Loucy (cell line): ENCODE measurements around the gene PRKCE.

Experiments used
- H2AFZ ChIP-seq: fragments of 200-600 bp; sonication (generic); 2 replicates; pipeline ENCODE4 v1.6.0; 2016; ENCODE audit warnings: antibody characterized with exemption, mild to moderate bottlenecking, low read length, moderate library complexity
- H3F3A ChIP-seq: fragments of 200-600 bp; 2 replicates; pipeline ENCODE4 v1.6.0; 2016; ENCODE audit warnings: antibody characterized with exemption, low read depth, mild to moderate bottlenecking
- H3K27me3 ChIP-seq: fragments of 200-600 bp; sonication (generic); 2 replicates; pipeline ENCODE4 v1.6.1; 2014; ENCODE audit warnings: low read length, mild to moderate bottlenecking; ENCODE audit not compliant: insufficient read depth, poor library complexity, severe bottlenecking
- H3K36me3 ChIP-seq: fragments of 200-600 bp; sonication (generic); 2 replicates; pipeline ENCODE4 v1.6.1; 2016; ENCODE audit warnings: low read length; ENCODE audit not compliant: insufficient read depth
- H3K4me1 ChIP-seq: fragments of 200-600 bp; sonication (generic); 2 replicates; pipeline ENCODE4 v1.5.1; 2014; ENCODE audit warnings: low read length, mild to moderate bottlenecking; ENCODE audit not compliant: insufficient read depth, poor library complexity, severe bottlenecking
- H3K4me2 ChIP-seq: fragments of 200-600 bp; sonication (generic); 2 replicates; pipeline ENCODE4 v1.6.0; 2014; ENCODE audit warnings: antibody characterized with exemption, low read length, low read depth, mild to moderate bottlenecking; ENCODE audit not compliant: poor library complexity, severe bottlenecking
- H3K4me3 ChIP-seq: fragments of 200-600 bp; sonication (generic); 2 replicates; pipeline ENCODE4 v1.5.1; 2014; ENCODE audit warnings: low read length, mild to moderate bottlenecking, mixed read lengths; ENCODE audit not compliant: poor library complexity, severe bottlenecking
- H3K79me2 ChIP-seq: fragments of 200-600 bp; sonication (generic); 2 replicates; pipeline ENCODE4 v1.6.1; 2014; ENCODE audit warnings: low read length; ENCODE audit not compliant: insufficient read depth
- H3K9ac ChIP-seq: fragments of 200-600 bp; sonication (generic); 2 replicates; pipeline ENCODE4 v1.6.0; 2014; ENCODE audit warnings: mild to moderate bottlenecking, low read depth, low read length, moderate library complexity; ENCODE audit not compliant: poor library complexity, severe bottlenecking
- H3K9me2 ChIP-seq: fragments of 200-600 bp; sonication (generic); replicated peaks from 2 replicates; pipeline ENCODE4 v1.6.1; 2016; ENCODE audit warnings: low read depth, low read length, mixed read lengths
- H3K9me3 ChIP-seq: fragments of 200-600 bp; sonication (generic); 2 replicates; pipeline ENCODE4 v1.6.1; 2014; ENCODE audit warnings: mild to moderate bottlenecking, antibody characterized with exemption, low read length, low read depth; ENCODE audit not compliant: insufficient read depth
- H4K20me1 ChIP-seq: fragments of 200-600 bp; sonication (generic); 2 replicates; pipeline ENCODE4 v1.6.0; 2014; ENCODE audit warnings: antibody characterized with exemption, low read length, mild to moderate bottlenecking; ENCODE audit not compliant: insufficient read depth, poor library complexity, severe bottlenecking
- CTCF ChIP-seq: fragments of 200-600 bp; sonication (generic); conservative IDR thresholded peaks from 2 replicates; pipeline ENCODE4 v1.5.1; 2014; ENCODE audit warnings: mild to moderate bottlenecking, antibody characterized with exemption, low read length
- EZH2phosphoT487 ChIP-seq: fragments of 200-600 bp; IDR thresholded peaks from 2 replicates; pipeline ENCODE4 v1.6.1; 2018; ENCODE audit warnings: antibody characterized with exemption, mild to moderate bottlenecking, moderate library complexity, borderline replicate concordance

Gene PRKCE

GRCh38 chr2:45684756-45685155 lies 33.3 kb downstream of the PRKCE start:
- Histone ChIP-seq H3F3A (no peaks in the 10 kb centered on the region), H2AFZ (no peak overlapping the region), H3K9me2 (no peaks in the 10 kb centered on the region), H3K9ac (no peak overlapping the region), H3K4me2 (no peak overlapping the region), H3K4me1 (peaks cover 21% of the 10 kb centered on the region), H3K27me3 (no peaks in the 10 kb centered on the region), H3K36me3 (no peaks in the 10 kb centered on the region), H3K4me3 (no peak overlapping the region), H3K9me3 (no peaks in the 10 kb centered on the region), H4K20me1 (peaks cover 5% of the 10 kb centered on the region), H3K79me2 (peaks cover 46% of the 10 kb centered on the region)
- no peak for TF ChIP-seq CTCF
- TF ChIP-seq EZH2phosphoT487, result no peak

GRCh38 chr2:45685260-45685659 lies 33.8 kb downstream of the PRKCE start:
- no peak overlapping the region for H3K4me3 ChIP-seq
- H4K20me1 ChIP-seq, result peaks cover 5% of the 10 kb centered on the region
- no peak overlapping the region for H2AFZ ChIP-seq
- no peak overlapping the region for H3K4me2 ChIP-seq
- H3F3A ChIP-seq, result no peaks in the 10 kb centered on the region
- TF ChIP-seq EZH2phosphoT487 (no peak), CTCF (no peak)
- H3K9me2 ChIP-seq, result no peaks in the 10 kb centered on the region
- no peak overlapping the region for H3K9ac ChIP-seq
- H3K27me3 ChIP-seq, result no peaks in the 10 kb centered on the region
- no peaks in the 10 kb centered on the region for H3K36me3 ChIP-seq
- no peaks in the 10 kb centered on the region for H3K9me3 ChIP-seq
- H3K79me2 ChIP-seq, result peaks cover 44% of the 10 kb centered on the region
- H3K4me1 ChIP-seq, result peaks cover 21% of the 10 kb centered on the region

GRCh38 chr2:45687964-45688363 lies 36.5 kb downstream of the PRKCE start:
- Histone ChIP-seq H3K36me3 (no peaks in the 10 kb centered on the region), H3K9me2 (no peaks in the 10 kb centered on the region), H3K27me3 (no peaks in the 10 kb centered on the region), H3K4me3 (no peak overlapping the region), H3K4me1 (peaks cover 17% of the 10 kb centered on the region), H2AFZ (no peak overlapping the region), H4K20me1 (no peaks in the 10 kb centered on the region), H3K4me2 (no peak overlapping the region), H3K9ac (no peak overlapping the region), H3K79me2 (peaks cover 57% of the 10 kb centered on the region; the same call in 1 of the 2 replicates), H3K9me3 (no peaks in the 10 kb centered on the region), H3F3A (no peaks in the 10 kb centered on the region)
- TF ChIP-seq EZH2phosphoT487 (no peak), CTCF (no peak)
